CMK (cell line): ENCODE measurements around the gene OTOGL.
"Not testable (repeated sequence)": the region's sequence is repeated elsewhere in the genome, so short reads cannot be mapped to it uniquely, and the experiment has no call there.

Experiments
- DNase-seq: peaks from one replicate; pipeline ENCODE4 v3.0.0-alpha.2; 2010; ENCODE audit warnings: low read depth

Gene OTOGL

DNA sequence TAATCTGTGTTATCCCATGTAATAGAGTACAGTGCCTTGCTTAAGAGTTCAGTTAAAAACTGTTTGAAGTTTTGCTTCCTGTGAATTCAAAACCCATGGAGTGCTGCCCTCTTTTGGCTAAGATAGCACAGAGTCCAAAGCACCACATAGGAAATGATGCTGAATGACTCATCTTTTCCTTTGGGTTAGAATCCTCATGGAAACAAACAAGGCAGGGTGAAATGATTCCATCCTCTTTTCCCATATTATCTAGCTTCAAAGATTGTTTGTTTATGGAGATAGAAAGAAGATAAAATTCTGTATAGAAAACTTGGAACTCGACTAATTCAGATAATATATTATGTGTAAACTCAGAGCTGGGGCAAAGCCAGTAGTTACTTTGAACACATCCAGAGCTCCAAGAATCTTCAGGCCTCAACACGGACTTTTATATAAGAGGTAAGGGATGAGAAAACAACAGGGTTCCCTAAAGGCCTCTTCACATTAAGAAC is 87.4 kb downstream of the OTOGL start:
- no peak for DNase-seq

DNA sequence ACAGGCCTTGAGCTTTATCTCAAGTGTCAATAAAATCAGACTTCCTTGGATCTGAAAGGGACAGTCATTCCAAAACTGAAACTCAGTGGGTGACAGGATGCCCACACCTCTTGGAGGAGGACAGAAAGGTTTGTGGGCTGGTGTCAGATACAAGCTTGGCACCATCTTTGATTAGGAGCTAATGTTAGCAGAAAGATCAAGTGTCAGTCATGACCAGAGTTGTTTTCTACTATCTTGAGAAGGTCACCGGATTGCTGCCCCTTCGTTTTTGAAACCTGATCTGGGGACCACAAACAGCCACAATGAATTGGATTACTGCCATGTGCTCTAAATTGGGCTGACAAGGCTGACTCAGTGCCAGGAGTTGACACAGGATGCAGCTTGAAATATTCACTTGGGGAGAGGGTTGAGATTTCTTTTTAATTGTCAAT is 88.3 kb downstream of the OTOGL start:
- DNase-seq = no peak

DNA sequence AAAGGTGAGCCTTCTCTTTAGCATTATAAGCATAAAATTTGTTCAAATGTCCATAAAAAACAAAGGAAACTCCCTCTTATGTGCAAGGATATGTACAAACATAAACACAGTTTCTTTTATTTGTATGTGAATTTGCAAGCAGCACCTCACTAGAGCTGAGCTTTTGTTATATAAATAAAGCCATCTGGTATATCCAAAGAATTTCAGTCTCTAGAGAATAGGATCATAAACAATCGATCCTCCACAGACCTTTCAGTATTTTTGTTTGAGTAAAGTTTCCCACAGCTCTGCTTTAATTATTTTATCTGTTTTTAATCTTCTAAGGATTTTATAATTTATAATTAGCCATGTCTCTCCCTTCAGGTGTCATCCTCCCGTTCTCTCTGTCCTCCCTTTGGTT is 89.2 kb downstream of the OTOGL start:
- DNase-seq = no peak

DNA sequence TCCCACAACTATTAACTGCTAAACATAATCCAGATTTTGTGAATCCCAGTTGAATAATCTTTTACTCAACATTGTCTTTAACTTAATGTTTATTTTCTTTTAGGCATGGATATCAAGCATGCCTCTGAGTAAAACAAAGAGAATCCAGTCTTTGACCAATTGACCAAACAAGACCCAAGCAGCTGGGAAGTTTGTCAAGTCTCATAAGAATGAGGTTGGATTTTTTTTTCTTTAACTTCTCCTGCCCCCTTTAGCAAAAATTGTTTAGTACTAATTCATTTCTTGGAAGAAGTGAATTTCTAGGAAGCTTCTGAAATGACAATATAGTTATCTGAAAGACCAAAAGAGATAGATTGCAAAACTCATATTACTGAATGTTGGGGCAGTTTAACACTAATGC is 89.9 kb downstream of the OTOGL start:
- DNase-seq = no peak

DNA sequence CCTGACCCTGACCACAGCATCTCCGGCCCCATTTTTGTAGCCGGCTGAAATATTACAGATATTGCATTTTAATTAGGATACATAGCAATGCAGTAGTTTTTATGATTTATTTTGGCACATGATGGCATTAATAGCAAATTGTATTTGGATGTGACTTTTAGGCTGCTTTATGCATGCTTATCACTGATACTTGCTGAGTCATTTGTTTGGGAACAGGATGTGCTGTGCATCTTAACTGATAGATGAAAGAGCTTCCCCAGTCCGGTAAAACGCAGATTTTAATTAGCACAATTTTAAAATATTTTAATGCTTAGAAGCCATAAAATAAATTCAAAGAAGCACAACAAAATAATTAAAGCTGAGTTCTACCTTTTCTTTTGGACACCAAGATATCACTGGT is 90.7 kb downstream of the OTOGL start:
- DNase-seq = no peak

DNA sequence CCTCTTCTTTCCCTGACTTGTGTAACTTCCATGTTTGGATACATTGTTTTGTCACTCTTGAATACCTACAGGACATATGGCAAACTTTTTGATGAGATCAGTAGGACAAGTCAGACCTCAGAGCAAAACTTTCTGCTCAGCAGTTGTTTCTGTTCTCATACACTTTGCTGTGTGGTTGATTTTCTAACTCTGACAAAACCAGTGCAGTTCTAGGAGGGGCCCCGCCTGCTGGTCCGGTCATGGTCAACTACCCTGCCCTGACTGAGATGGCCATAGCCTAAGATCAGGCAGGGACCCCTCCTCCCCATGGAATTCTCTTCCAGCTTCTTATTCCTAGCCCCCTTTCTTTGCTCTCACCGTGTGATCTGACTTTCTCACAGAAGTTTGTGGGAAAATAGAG is 92.8 kb downstream of the OTOGL start:
- no peak for DNase-seq

DNA sequence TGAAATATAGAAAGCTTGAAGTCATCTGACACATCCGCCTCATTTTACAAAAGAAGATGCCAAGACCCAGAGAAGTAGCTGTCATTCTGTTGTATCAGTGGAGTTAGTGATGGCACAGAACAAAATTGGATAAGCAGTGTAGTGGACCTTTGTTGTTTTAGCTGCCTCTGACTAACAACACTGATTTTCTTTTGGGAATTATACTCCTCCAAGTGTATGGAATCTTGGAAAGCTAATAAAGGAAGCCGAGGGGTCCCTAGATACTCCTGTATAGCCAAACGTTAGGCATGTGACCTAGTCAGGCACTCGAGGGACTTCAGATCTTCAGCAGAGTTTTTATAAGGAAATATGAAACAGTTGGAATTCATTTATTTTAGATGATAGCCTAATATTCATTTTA is 94.5 kb downstream of the OTOGL start:
- DNase-seq = no peak

DNA sequence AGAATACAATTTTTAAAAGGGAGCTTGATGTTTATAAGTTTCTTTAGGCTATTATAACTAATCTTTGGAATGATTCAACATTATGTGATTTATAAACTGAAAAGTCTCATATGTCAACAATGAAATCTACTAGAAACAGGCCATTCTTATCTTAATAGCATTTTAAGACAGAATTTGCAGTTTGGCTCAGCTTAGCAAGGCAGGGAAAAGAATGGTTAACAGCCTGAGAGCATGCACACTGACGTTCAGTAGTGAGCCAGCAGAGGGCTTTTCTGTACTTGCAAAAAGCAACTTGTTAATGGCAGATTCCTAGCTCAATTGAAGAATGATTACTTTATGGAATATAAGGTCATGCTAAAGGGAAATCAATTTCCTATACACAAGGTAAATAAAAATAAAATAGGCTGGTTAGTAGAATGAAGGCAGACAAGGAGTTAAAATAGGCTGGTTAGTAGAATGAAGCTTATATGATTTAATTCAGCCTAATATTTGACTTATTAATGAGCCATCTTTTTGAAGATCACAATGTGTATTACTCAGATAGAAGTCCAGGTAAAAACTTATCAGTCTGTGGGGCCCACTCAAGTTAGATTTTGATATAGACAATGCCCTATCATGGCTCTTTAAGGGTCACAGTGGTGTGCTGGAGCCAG is 95.9 kb downstream of the OTOGL start:
- no peak for DNase-seq

DNA sequence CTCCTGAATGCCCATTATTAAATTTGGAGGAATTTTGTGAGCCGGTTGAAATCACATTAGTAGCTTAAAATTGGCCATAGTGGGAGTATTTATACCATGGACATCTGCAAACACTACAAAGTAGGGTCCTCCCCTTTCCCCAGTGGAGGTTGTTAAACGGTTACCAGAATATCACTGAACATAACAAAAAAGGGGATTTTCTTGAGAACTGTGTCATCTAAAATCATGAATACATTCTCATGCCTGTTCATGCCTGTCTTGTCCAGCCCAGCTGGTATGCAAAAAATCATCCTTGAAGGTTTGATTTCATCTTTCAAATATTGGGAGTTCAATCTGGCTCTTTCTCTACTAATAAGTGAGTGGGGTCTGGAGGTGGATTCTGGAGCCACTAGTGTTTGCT is 96.4 kb downstream of the OTOGL start:
- no peak for DNase-seq

DNA sequence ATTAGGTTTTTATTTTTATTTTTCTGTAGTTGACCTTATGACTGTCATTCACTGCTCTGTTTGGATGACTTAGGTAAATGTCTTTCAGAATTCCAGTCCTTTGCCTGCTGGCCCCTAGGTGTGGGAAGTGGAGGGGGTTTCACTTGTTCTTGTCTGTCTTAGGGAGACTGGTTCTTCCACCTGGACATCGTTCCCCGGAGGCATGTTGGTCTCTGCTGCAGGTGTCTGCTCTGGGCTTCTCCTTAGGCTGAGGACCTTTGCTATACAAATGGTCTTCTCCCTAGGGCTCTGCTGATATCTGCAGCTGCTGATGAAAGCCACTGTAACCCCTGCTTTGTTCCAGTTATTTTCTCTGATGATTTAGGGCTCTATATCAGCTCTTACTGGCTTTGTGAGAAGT is 97.1 kb downstream of the OTOGL start:
- DNase-seq = no peak

DNA sequence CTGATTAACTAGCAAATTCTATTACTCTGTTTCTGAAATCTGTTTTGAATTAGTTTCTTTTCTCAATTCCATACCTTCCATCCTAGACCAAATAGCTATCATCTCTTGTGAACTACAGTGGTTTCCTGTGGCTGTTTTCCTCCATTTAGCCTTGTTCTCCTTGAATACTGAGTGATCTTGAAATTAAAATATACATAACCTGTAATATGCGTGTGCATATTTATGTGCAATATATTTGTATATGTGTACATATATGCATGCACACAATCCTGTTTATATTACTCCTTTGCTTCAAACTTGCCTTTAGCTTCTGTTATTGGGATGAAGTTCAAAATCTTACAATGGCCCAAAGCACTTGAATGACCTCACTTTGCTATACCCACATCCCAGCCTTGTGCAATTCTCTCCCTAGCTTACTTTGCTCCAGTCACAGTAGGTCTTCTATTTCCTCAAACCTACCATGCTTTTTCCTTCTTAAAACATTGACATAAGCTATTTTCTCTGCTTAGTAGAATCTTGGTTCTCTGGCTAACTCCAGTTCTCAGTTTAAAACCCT is 99.5 kb downstream of the OTOGL start:
- no peak for DNase-seq

DNA sequence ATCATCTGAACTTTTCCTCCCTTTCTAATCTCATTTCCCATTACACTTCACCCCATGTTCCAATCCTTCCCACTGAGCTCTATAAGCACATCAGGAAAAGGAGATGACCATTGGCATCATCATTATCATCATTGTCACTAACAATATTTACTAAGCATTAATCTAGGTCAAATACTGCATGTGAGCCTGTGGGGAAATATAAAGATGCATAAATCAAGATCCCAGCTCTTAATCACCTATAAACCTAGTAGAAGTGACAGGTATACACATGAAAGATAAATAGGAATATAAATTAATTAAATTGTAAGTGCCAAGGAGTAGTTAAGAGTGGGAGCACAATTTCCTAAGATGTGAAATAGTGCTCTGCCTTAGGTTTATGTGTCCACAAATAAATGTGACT is 100.6 kb downstream of the OTOGL start:
- no peak for DNase-seq

DNA sequence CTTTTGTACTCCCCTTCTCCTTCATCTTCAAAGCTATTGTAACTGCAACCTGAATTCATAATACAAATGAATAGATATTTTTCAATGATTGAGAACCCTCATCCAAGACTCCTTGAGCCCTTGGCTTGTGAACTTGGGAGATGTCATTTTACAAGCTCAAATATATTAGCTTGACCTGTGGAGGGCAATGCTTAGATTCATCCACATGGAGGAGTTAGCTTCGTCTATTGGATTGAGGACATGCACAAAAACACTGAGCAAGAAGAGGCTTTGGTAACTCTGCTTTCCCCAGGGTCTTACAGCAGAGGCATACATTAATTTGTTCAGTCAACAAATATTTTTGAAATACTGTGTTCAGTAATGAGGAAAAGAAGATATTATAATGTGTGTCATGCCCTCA is 101.1 kb downstream of the OTOGL start:
- no peak for DNase-seq

DNA sequence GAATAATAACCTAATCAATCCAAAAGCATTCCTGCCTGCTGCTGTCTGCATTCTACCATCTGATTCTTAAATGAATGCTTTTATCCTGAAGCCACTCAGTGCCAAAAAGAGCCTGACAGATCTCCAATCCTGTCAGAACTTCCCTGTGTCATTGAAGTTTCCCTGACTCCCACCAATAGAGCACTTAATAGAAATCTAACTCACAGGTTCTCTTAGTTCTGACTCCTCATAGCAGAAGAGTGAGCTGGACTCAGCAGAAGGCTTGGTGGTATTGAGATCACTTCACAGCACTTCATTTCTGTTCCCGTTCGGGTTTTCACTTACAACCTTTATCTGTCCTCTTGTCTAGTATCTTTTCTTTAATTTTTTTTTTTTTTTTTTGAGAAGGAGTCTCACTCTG is 102.6 kb downstream of the OTOGL start:
- no peak for DNase-seq

DNA sequence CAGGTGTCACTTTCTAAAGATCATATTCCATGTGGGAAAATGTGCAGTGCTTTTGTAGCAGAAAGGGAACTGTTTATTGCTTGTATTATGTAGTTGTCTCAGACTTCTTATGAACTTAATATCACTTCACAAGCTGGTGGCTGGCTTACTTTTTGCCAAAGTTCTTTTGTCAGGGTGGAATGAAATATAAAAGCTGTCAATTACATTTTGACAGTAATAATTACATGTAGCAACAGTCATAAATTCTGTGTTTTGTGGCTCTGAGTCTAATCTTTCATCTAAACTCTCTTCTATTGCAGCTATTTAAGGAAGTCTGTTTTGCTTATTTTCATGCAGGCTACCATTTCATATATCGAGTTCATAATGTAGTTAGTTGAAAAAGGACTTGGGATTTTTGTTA is 106.6 kb downstream of the OTOGL start:
- no peak for DNase-seq

DNA sequence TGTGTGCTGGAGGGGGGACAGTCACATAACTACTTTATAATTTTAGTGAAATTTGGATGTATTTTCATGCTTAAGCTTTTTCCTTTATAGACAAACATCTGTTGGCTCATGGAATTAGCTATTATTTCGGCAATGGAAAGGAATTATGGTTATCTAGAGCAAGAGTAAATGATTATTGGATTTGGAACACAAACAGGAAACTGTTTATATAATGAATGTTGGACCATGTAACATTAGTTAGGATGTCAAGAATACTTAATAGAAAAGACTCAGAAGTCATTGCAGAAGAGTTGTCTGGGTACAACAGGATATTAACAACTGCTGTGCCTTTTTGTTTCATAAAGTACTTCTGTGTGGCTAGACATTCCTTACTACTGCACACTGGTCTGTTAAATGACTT is 108.7 kb downstream of the OTOGL start:
- no peak for DNase-seq

DNA sequence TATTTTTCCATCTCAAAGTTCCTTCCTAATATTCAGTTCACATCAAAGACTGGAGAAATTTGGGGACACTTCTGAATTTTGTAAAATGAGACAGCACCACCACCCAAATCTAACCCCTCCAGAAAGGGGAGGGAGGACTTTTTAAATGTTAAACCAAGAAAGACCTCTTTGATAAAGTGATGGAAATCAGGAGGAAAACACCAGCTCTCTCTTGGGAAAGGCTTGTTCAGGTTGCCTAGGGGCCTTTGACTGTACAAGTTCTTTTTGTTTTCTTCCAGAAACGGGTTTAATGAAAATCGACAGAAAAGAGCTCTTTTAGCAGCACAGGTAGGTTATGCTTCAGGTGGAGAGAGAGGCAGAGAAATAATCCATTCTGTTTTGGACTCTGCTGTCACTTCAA is 112.3 kb downstream of the OTOGL start:
- DNase-seq = no peak

DNA sequence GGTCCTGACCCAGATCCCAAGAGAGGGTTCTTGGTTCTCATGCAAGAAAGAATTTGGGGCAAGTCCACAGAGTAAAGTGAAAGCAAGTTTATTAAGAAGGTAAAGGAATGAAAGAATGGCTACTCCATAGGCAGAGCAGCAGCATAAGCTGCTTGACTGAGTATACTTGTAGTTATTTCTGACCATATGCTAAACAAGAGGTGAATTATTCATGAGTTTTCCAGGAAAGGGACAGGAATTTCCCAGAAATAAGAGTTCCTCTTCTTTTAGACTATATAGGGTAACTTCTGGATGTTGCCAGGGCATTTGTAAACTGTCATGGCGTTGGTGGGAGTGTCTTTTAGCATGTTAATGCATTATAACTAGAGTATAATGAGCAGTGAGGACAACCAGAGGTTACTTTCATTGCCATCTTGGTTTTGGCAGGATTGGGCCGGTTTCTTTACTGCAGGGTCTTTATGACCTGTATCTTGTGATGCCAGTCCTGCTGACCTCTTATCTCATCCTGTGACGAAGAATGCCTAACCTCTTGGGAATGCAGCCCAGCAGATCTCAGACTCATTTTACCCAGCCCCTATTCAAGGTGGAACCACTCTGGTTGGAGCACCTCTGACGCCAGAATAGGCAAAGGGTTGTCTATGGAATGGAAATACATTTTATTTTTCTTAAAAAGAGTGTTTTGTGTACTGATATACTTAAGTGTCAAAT is 113.8 kb downstream of the OTOGL start:
- peak; percentile 8 for DNase-seq

DNA sequence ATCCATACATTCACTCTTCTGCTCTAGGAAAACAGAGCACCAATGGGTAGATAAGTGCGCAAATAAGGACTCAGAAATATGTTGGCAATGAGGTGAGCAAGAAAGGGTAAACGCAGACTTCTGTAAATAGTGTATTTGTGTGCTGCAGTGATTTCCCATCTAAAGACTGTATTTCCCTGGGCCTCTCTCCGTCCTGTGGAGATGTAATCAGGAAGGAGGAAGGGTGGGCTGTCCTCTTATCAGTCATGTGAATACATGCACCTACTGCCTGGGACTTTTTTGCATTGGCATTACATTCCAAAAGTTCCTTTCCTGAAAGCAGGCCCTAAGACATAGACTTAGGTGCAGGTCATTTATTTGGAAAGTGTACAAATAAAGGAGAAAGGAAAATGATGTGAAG is 114.5 kb downstream of the OTOGL start:
- DNase-seq = no peak

DNA sequence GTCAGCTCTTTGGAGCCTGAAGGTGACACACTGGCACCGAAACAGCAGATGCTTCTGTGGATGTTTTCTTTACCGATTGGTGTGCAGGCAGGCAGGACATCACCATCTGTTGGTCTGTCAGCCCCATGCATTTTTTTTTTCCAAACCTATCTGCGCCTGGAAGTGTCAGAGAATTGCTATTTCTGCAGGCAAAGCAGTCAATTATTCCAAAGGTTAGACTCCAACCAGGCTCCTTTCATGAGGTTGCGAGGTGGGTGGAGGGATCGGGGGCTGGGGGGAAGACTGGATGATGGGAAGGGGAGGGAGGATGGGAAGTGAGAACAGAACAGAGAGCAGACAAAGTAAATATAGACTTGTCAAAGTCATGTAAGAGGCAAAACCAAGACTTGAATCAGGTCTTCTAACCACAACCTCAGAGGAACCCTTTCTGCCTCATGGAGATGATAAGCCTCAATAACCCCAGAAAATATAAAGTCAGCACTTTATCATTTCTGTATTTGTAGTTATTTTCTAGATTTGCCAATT is 117.7 kb downstream of the OTOGL start:
- DNase-seq = peak; percentile 12

DNA sequence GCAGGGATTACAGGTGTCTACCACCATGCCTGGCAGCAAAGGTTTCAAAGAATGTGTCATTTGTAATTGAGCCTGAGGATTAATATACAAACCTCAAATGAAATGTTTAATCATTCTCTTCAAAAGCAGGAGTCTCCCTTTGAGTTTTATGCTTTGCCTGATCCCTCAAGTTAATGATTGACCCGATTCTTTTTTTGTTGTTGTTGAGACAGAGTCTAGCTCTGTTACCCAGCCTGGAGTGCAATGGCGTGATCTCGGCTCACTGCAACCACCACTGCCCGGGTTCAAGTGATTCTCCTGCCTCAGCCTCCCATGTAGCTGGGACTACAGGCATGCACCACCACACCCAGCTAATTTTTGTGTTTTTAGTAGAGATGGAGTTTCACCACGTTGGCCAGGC is 119.6 kb downstream of the OTOGL start:
- DNase-seq = not testable (repeated sequence)

DNA sequence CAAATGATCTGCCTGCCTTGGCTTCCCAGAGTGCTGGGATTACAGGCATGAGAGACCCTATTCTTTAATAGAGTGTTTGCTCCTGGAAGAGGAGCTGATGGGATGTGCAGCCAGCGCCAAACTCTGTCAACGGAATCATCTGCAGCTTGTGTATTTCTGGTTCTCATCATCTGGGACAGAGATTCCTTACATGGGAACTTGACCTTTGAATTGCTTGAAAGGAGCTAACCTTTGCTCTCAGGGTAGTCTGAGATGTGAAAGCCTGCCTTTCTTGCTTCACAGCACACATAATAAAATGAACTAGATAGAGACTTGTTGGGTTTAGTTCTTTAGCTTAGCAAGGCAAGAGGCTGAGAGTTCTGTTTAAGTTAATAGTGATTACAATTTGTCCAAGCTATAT is 120.0 kb downstream of the OTOGL start:
- no peak for DNase-seq

DNA sequence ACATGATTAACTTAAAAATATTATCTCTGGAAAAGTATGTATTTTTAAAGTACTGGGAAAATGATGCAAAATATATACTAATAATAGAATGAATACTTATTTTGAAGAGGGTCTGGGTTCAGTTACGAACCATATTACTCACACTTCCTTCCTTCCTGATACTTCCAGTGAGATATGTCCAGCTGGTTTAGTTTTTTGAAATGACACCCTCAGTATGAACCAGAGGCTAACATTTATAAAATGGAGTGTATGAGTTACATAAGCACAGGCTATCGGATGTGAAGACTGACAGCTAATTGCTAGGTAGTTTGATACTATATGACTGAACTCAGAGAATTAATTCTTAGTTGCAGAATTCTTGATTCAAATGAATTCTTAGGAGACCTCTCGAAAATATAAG is 122.9 kb downstream of the OTOGL start:
- no peak for DNase-seq
